ENCODE results near the gene EFCAB6. TPM values are rescaled to one million over a fixed set of nuclear protein-coding genes. Genes with fewer than 3 reads are reported as not detected.

Gene EFCAB6
- total RNA-seq, 1 experiment from 2014 or later: 0.94 TPM

DNA sequence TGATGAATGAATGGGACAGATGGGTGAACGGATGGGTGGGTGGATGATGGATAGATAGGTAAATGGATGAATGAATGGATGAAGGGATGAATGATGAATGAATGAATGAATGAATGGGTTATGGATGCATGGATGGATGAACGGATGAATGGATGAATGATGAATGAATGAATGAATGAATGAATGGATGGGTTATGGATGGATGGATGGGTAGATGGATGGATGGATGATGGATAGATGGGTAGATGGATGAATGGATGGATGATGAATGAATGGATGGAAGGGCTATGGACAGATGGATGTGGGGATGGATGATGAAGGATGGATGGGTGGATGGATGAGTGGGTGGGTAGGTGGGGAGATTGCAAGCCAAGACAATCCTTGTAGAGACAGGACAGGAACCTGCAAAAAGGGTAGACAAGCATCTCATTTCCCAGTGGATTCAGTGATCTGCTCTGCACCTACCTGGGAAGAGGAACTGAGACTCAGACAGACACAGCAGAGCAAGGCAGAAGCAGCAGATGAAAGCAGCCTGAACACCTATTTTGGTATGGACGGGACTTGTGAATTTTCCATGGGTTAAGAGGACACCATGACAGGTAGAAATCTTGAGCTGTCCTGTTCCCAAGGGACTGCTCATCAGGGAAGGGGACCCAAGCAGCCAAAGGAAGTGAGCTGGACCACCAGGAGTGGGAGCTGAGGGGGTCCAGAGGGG, 68.0 kb downstream of the EFCAB6 start (continued):
- TF ChIP-seq, protein P1, sequence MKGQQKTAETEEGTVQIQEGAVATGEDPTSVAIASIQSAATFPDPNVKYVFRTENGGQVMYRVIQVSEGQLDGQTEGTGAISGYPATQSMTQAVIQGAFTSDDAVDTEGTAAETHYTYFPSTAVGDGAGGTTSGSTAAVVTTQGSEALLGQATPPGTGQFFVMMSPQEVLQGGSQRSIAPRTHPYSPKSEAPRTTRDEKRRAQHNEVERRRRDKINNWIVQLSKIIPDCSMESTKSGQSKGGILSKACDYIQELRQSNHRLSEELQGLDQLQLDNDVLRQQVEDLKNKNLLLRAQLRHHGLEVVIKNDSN (CRISPR knock-in tag; IDR thresholded peaks at IDR 0.05): no peak
- no peak for TF ChIP-seq ZNF671 (CRISPR knock-in tag; IDR thresholded peaks at IDR 0.05)
- TF ChIP-seq MAX (CRISPR knock-in tag; IDR thresholded peaks at IDR 0.05): no peak

GRCh38 chr22:43743131-43743530, 69.0 kb downstream of the EFCAB6 start:
- Mint-ChIP-seq H3K27ac (no peak overlapping the region), H3K4me1 (peaks cover 3% of the 10 kb centered on the region; the same call in 1 of the 2 replicates), H3K27me3 (ENCODE audit: low read depth) (no peaks in the 10 kb centered on the region), H3K4me3 (no peak overlapping the region), H3K9me3 (no peaks in the 10 kb centered on the region), H3K36me3 (no peaks in the 10 kb centered on the region)
- POLR2A ChIA-PET: no interaction called here
- no peak for TF ChIP-seq ZNF416 (CRISPR knock-in tag; IDR thresholded peaks at IDR 0.05)
- TF ChIP-seq, protein P2, sequence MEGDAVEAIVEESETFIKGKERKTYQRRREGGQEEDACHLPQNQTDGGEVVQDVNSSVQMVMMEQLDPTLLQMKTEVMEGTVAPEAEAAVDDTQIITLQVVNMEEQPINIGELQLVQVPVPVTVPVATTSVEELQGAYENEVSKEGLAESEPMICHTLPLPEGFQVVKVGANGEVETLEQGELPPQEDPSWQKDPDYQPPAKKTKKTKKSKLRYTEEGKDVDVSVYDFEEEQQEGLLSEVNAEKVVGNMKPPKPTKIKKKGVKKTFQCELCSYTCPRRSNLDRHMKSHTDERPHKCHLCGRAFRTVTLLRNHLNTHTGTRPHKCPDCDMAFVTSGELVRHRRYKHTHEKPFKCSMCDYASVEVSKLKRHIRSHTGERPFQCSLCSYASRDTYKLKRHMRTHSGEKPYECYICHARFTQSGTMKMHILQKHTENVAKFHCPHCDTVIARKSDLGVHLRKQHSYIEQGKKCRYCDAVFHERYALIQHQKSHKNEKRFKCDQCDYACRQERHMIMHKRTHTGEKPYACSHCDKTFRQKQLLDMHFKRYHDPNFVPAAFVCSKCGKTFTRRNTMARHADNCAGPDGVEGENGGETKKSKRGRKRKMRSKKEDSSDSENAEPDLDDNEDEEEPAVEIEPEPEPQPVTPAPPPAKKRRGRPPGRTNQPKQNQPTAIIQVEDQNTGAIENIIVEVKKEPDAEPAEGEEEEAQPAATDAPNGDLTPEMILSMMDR (IDR thresholded peaks at IDR 0.05): peak; percentile 54
- DNase-seq (ENCODE audit: low spot score): peak; percentile 73
- CTCF ChIA-PET: interaction anchor here (0.5 to 2.0 kb wide), 21 partner anchors 8 to 512 kb away, joined by 3 to 9 read pairs (median 4); no protein-coding TSS in a partner anchor
- peak; percentile 81 for ATAC-seq

DNA sequence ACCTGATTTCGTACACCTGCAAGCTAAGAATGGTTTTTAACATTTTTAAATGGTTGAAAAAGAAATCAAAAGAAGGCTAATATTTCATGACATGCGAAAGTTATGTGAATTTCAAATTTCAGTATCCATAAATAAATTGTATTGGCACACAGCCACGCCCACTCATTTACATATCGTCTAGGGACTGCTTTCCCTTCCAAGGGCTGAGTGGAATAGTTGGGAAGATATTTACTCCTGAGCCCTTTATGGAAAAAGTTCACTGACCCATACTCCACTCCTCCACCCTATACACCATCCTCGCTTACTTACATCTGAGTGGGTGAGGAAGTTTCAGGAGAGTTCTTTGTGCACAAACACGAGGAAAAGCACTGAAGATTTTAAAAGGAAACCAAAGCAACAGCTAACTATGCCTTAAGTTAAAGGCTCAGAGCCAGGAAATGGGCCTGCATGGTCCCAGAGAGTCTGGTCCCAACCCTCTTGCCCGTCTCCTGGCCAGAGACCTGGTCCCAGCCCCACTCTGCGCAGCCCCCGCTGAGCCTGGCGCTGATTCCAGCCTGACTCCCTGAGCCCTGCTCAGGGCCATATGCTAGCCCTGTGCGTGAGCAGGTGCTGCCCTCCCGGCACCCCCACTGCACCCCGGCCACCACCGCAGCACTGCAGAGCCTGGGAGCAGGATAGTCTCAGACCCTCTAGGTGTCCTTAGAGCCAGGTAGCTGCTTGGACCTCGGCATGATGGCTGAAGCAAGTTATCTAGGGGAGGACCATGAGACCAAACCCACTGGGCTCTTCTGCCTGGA, 69.8 kb downstream of the EFCAB6 start:
- ATAC-seq (peak; percentile 19; the same call in 1 of the 2 replicates), DNase-seq (ENCODE audit: low spot score) (no peak)
- POLR2A ChIA-PET: no interaction called here
- no peak overlapping the region for H3K27ac Mint-ChIP-seq
- TF ChIP-seq STAT6 (CRISPR knock-in tag; conservative IDR thresholded peaks at IDR 0.05; ENCODE audit: low read depth): no peak
- TF ChIP-seq JUN (CRISPR knock-in tag; IDR thresholded peaks at IDR 0.05): no peak
- TF ChIP-seq, protein P3, sequence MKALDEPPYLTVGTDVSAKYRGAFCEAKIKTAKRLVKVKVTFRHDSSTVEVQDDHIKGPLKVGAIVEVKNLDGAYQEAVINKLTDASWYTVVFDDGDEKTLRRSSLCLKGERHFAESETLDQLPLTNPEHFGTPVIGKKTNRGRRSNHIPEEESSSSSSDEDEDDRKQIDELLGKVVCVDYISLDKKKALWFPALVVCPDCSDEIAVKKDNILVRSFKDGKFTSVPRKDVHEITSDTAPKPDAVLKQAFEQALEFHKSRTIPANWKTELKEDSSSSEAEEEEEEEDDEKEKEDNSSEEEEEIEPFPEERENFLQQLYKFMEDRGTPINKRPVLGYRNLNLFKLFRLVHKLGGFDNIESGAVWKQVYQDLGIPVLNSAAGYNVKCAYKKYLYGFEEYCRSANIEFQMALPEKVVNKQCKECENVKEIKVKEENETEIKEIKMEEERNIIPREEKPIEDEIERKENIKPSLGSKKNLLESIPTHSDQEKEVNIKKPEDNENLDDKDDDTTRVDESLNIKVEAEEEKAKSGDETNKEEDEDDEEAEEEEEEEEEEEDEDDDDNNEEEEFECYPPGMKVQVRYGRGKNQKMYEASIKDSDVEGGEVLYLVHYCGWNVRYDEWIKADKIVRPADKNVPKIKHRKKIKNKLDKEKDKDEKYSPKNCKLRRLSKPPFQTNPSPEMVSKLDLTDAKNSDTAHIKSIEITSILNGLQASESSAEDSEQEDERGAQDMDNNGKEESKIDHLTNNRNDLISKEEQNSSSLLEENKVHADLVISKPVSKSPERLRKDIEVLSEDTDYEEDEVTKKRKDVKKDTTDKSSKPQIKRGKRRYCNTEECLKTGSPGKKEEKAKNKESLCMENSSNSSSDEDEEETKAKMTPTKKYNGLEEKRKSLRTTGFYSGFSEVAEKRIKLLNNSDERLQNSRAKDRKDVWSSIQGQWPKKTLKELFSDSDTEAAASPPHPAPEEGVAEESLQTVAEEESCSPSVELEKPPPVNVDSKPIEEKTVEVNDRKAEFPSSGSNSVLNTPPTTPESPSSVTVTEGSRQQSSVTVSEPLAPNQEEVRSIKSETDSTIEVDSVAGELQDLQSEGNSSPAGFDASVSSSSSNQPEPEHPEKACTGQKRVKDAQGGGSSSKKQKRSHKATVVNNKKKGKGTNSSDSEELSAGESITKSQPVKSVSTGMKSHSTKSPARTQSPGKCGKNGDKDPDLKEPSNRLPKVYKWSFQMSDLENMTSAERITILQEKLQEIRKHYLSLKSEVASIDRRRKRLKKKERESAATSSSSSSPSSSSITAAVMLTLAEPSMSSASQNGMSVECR (CRISPR knock-in tag; IDR thresholded peaks at IDR 0.05; ENCODE audit: borderline replicate concordance): no peak
- TF ChIP-seq ZSCAN18 (CRISPR knock-in tag; IDR thresholded peaks at IDR 0.05): no peak
- TF ChIP-seq ELF4 (CRISPR knock-in tag; IDR thresholded peaks at IDR 0.05; ENCODE audit: low read depth): no peak
- TF ChIP-seq ZNF121 (CRISPR knock-in tag; IDR thresholded peaks at IDR 0.05): 0 out of 2 replicates have a peak, but pooled peaks have one; percentile 17
- peaks cover 3% of the 10 kb centered on the region; the same call in 1 of the 2 replicates for H3K4me1 Mint-ChIP-seq
- H3K27me3 Mint-ChIP-seq (ENCODE audit: low read depth): no peaks in the 10 kb centered on the region
- CTCF ChIA-PET: interaction anchor here (0.8 to 2.0 kb wide), 12 partner anchors 9 to 511 kb away, joined by 3 to 9 read pairs (median 6); no protein-coding TSS in a partner anchor
- no peak overlapping the region for H3K4me3 Mint-ChIP-seq
- no peaks in the 10 kb centered on the region for H3K9me3 Mint-ChIP-seq
- H3K36me3 Mint-ChIP-seq: no peaks in the 10 kb centered on the region
